Skeletal muscle cell (primary cell): Measurements from ENCODE around the gene ZMPSTE24.
"Not testable (repeated sequence)": the region's sequence is repeated elsewhere in the genome, so short reads cannot be mapped to it uniquely, and the experiment has no call there.

ENCODE experiments used
- DNase-seq: peaks from one replicate; pipeline ENCODE4 v3.0.0-alpha.2; 2010; ENCODE audit warnings: low read depth
- H3K4me3 ChIP-seq: 2 replicates; pipeline ENCODE4 v1.5.1; 2011; ENCODE audit warnings: low read depth, mild to moderate bottlenecking, control low read depth, low read length, moderate library complexity

The ZMPSTE24 gene

GRCh38 chr1:40314721-40315238 is 56.7 kb downstream of the ZMPSTE24 start:
- peak overlapping the region; percentile 17 for H3K4me3 ChIP-seq
- DNase-seq: no peak

GRCh38 chr1:40315239-40315794 is 57.3 kb downstream of the ZMPSTE24 start:
- DNase-seq: peak; percentile 49
- peak overlapping the region; percentile 30 for H3K4me3 ChIP-seq

- peak overlapping the region; percentile 31 for H3K4me3 ChIP-seq
- no peak for DNase-seq
Measured at GRCh38 chr1:40315795-40316594, 58.0 kb downstream of the ZMPSTE24 start.

- peak within 1 kb of the TSS; percentile 31 for H3K4me3 ChIP-seq
Measured at GRCh38 chr1:40316595-40317393, 58.8 kb downstream of the ZMPSTE24 start, which contains the start of gene COL9A2. Gene COL9A2 (minus strand): TSS chr1:40317286. CDS start chr1:40317197, 89 bp downstream.

GRCh38 chr1:40317394-40318074 is 59.5 kb downstream of the ZMPSTE24 start:
- no peak overlapping the region for H3K4me3 ChIP-seq
- no peak for DNase-seq

More at GRCh38 chr1:40316595-40317393, 58.8 kb downstream of the ZMPSTE24 start, which contains the start of gene COL9A2:
- no peak for DNase-seq

GRCh38 chr1:40318476-40318875 is 60.4 kb downstream of the ZMPSTE24 start:
- H3K4me3 ChIP-seq: no peak overlapping the region
- no peak for DNase-seq

- no peak for DNase-seq
Measured at GRCh38 chr1:40318970-40319621, 61.1 kb downstream of the ZMPSTE24 start.

GRCh38 chr1:40331403-40331802 is 73.4 kb downstream of the ZMPSTE24 start:
- not testable (repeated sequence) for DNase-seq, H3K4me3 ChIP-seq

More at GRCh38 chr1:40318970-40319621, 61.1 kb downstream of the ZMPSTE24 start:
- no peak overlapping the region for H3K4me3 ChIP-seq

- no peak overlapping the region for H3K4me3 ChIP-seq
- DNase-seq: no peak
Measured at GRCh38 chr1:40332695-40333094, 74.7 kb downstream of the ZMPSTE24 start.

GRCh38 chr1:40337443-40337842 is 79.4 kb downstream of the ZMPSTE24 start:
- H3K4me3 ChIP-seq: no peak overlapping the region
- no peak for DNase-seq

- DNase-seq: peak; percentile 24
- no peak overlapping the region for H3K4me3 ChIP-seq
Measured at GRCh38 chr1:40338745-40339419, 80.8 kb downstream of the ZMPSTE24 start.

GRCh38 chr1:40339420-40340323 is 81.6 kb downstream of the ZMPSTE24 start:
- DNase-seq: no peak
- H3K4me3 ChIP-seq: no peak overlapping the region

GRCh38 chr1:40341491-40342380 is 83.7 kb downstream of the ZMPSTE24 start:
- H3K4me3 ChIP-seq: no peak overlapping the region
- no peak for DNase-seq

- not testable (repeated sequence) for DNase-seq, H3K4me3 ChIP-seq
Measured at GRCh38 chr1:40342381-40342717, 84.3 kb downstream of the ZMPSTE24 start.
